Activated CD4-positive, alpha-beta T cell treated with anti-CD3 and anti-CD28 coated beads for 36 hours (primary cell): ENCODE measurements around the gene HARS1. TPM values are rescaled to one million over a fixed set of nuclear protein-coding genes. Genes with fewer than 3 reads are reported as not detected.
"Not testable (repeated sequence)": the region's sequence is repeated elsewhere in the genome, so short reads cannot be mapped to it uniquely, and the experiment has no call there.

ENCODE experiments used
- ATAC-seq: fragments of 200-7000 bp; cut with Tn5 transposase; one replicate; pipeline ENCODE4 v1.10.0; 2021; ENCODE audit warnings: mild to moderate bottlenecking, moderate library complexity
- CTCF ChIA-PET: fragments of 350-600 bp; sonication (Branson Sonifier 250); formaldehyde crosslinking; loops from one replicate; lab custom pipeline; 2021; ENCODE audit warnings: antibody characterized with exemption; lab: Charles Lee
- POLR2A ChIA-PET: fragments of 350-600 bp; sonication (Branson Sonifier 250); formaldehyde crosslinking; loops from one replicate; lab custom pipeline; 2021; ENCODE audit warnings: antibody characterized with exemption, inconsistent platforms; lab: Charles Lee
- DNase-seq: peaks from one replicate; pipeline ENCODE4 v3.0.0-alpha.2; 2020
- H3K27ac Mint-ChIP-seq: one replicate; pipeline ENCODE4 v1.8.0; 2021; ENCODE audit warnings: mixed read lengths
- H3K27me3 Mint-ChIP-seq: one replicate; pipeline ENCODE4 v1.8.0; 2021; ENCODE audit warnings: mixed read lengths
- H3K36me3 Mint-ChIP-seq: one replicate; pipeline ENCODE4 v1.8.0; 2021; ENCODE audit warnings: low read depth, mixed read lengths
- H3K4me1 Mint-ChIP-seq: one replicate; pipeline ENCODE4 v1.8.0; 2021; ENCODE audit warnings: mixed read lengths
- H3K4me3 Mint-ChIP-seq: one replicate; pipeline ENCODE4 v1.8.0; 2021; ENCODE audit warnings: mild to moderate bottlenecking, moderate library complexity, mixed read lengths
- H3K9me3 Mint-ChIP-seq: one replicate; pipeline ENCODE4 v1.8.0; 2021; ENCODE audit warnings: low read depth, mixed read lengths
- intact Hi-C, 2 experiments: fragments of 100-400 bp; cut with DNase I in 1 of 2; cut with micrococcal nuclease in 1 of 2; formaldehyde crosslinking; loops; one replicate each; pipeline versions ENCODE4 v1.14.2 to v1.15.1; 2022 to 2024; cut with DNase I, micrococcal nuclease
- total RNA-seq, 2 experiments: library from RNA; stranded (reverse); gene quantifications; one replicate each; pipeline ENCODE4 v1.2.3, GENCODE V29; 2021

HARS1 gene, protein sequence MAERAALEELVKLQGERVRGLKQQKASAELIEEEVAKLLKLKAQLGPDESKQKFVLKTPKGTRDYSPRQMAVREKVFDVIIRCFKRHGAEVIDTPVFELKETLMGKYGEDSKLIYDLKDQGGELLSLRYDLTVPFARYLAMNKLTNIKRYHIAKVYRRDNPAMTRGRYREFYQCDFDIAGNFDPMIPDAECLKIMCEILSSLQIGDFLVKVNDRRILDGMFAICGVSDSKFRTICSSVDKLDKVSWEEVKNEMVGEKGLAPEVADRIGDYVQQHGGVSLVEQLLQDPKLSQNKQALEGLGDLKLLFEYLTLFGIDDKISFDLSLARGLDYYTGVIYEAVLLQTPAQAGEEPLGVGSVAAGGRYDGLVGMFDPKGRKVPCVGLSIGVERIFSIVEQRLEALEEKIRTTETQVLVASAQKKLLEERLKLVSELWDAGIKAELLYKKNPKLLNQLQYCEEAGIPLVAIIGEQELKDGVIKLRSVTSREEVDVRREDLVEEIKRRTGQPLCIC
- 10 to 100 TPM; 83.3 to 91.0 TPM for total RNA-seq

DNA sequence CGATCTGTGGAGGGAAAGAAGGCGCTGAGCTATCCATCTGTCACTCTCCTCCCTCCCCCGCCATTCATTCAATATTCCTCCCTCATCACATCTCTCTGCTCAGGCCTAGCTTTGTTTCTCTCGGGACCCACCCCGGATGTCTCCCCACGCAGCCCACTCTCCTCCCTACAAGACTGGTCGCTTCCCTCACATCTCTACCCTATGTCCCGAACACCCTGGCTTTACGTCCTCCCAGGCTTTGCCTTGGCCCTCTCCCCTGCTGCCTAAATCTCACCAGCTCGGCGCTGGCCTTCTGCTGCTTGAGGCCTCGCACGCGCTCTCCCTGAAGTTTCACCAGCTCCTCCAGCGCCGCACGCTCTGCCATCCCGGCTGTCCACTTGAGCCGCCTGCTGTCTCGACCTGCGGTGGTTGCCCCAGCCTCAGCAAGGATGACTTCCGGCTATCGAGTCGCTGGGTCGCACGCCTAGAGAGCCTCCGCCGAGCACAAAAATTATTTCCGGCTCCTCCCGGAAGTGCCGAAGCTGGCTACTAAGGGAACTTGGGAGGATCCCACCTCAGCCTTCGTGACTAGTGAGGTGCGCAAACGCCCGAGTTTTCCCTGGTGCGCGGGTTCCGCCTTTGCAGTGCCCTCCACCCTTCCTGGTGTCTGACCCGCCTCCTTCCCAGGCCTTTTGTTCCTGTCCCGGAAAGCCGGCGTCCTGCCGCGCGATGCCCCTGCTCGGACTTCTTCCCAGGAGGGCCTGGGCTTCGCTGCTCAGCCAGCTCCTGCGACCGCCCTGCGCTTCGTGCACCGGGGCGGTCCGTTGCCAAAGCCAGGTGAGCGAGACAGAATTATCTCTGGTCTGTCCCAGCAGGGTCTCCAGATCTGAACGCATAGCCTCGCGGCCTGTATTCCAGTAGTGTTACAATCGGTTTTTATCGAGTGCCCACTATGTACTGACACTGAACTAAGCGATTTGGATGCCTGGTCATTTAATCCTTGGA is at the start of gene HARS1, which contains the start of gene HARS2:
Gene HARS1, minus strand, starts transcription at position 430 of the 984 bp plus-strand sequence. Its CDS starts 66 bp downstream, at position 364.
Gene HARS2, plus strand, starts transcription at position 515 of the 984 bp plus-strand sequence. Its CDS starts 194 bp downstream, at position 709.
- POLR2A ChIA-PET, result interaction anchor here (0.5 to 1.6 kb wide), 13 partner anchors 9 to 290 kb away, joined by 3 to 15 read pairs (median 3); partner anchors contain the start of genes DND1, IK, NDUFA2 and WDR55
- CTCF ChIA-PET, result interaction anchor here (0.7 to 1.6 kb wide), 7 partner anchors 9 to 328 kb away, joined by 4 to 11 read pairs (median 5); partner anchors contain the start of genes IK, NDUFA2, SLC35A4 and ZMAT2
- Mint-ChIP-seq H3K27me3 (no peaks in the 10 kb centered on the region), H3K27ac (peak within 1 kb of the TSS; percentile 98), H3K4me1 (peaks cover 41% of the 10 kb centered on the region), H3K9me3 (no peaks in the 10 kb centered on the region), H3K36me3 (peaks cover 49% of the 10 kb centered on the region), H3K4me3 (peak within 1 kb of the TSS; percentile 97)
- intact Hi-C loops, result loop anchor here (1.0 to 10.0 kb wide), 11 partner anchors 9 to 576 kb away; partner anchors contain the start of genes ANKHD1 (in 2 of the 2), IK (in 2 of the 2), NDUFA2 (in 2 of the 2) and TMCO6 (in 2 of the 2)
- peak; percentile 91 for DNase-seq
- ATAC-seq, result peak; percentile 95

DNA sequence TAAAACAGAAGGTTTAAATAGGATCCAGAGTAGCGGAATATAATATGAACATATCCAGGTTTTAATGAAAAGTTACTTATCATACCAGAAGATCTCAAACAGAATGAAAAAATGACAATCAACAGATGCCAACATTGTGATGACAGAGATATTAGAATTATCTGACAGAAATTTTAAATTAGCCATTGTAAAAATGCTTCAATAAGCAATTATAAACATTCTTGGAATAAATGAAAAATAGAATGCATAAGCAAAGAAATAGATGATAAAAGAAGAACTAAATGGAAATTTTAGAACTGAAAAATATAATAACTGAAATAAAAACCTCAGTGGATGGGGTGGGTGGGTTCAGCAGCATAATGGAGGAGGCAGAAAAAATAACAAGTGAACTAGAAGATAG is 46.3 kb upstream of the HARS1 start:
- Mint-ChIP-seq H3K4me1 (no peaks in the 10 kb centered on the region), H3K27ac (no peak overlapping the region), H3K36me3 (no peaks in the 10 kb centered on the region), H3K4me3 (no peak overlapping the region), H3K9me3 (peaks cover 12% of the 10 kb centered on the region), H3K27me3 (peaks cover 28% of the 10 kb centered on the region)
- DNase-seq (no peak), ATAC-seq (no peak)
- CTCF ChIA-PET, result no interaction called here
- POLR2A ChIA-PET, result no interaction called here
- intact Hi-C loops, result no loop called here

DNA sequence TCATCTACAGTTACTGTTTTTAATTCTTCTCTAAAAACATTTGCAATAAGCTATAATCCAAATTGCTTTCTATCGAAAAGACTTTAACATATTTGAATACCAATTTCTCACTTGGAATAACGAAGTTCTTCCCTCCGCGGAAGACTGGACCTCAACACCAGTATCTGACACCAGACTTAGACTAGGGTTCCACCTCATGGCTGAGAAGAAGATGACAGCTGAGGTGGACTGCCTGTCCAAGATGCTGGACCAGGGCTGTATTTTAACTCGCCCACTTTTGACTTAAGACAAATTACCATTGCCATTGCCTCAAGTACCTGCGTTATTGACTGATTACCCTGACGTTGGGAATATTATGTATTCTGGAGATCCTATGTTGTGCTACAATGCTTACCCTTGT is 43.2 kb upstream of the HARS1 start:
- CTCF ChIA-PET, result interaction anchor here (0.7 to 1.5 kb wide), 4 partner anchors 12 to 63 kb away, joined by 3 read pairs; no protein-coding TSS in a partner anchor
- peaks cover 26% of the 10 kb centered on the region for H3K27me3 Mint-ChIP-seq
- no peak overlapping the region for H3K4me3 Mint-ChIP-seq

DNA sequence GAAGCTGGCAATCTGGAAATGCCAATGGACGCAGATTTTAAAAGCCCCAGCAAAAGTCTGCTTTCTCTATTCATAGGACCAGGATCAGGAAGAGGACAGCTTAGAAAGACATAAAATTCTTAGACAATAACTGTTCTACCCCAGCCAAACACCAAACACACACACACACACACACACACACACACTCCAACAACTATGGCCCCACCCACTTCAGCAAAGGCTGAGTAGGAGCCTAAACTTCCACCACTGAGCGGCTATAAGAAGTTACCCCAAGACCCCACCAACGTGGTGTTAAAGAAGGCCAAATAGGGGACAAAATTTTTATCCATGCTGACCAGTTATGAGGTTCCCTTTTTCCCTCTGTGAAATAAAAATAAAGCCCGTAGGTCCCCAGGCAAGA is 41.9 kb upstream of the HARS1 start:
- no peak overlapping the region for H3K4me3 Mint-ChIP-seq
- ChIA-PET POLR2A (no interaction called here), CTCF (no interaction called here)
- no peak overlapping the region for H3K27ac Mint-ChIP-seq
- no peaks in the 10 kb centered on the region for H3K4me1 Mint-ChIP-seq
- intact Hi-C loops, result no loop called here
- peaks cover 7% of the 10 kb centered on the region for H3K9me3 Mint-ChIP-seq
- no peaks in the 10 kb centered on the region for H3K36me3 Mint-ChIP-seq
- DNase-seq (no peak), ATAC-seq (no peak)
- H3K27me3 Mint-ChIP-seq, result peaks cover 27% of the 10 kb centered on the region

More for the DNA sequence above, 43.2 kb upstream of the HARS1 start:
- POLR2A ChIA-PET, result no interaction called here
- no peak overlapping the region for H3K27ac Mint-ChIP-seq
- peaks cover 7% of the 10 kb centered on the region for H3K9me3 Mint-ChIP-seq
- no peaks in the 10 kb centered on the region for H3K4me1 Mint-ChIP-seq
- DNase-seq (no peak), ATAC-seq (no peak)
- intact Hi-C loops, result no loop called here
- H3K36me3 Mint-ChIP-seq, result no peaks in the 10 kb centered on the region

DNA sequence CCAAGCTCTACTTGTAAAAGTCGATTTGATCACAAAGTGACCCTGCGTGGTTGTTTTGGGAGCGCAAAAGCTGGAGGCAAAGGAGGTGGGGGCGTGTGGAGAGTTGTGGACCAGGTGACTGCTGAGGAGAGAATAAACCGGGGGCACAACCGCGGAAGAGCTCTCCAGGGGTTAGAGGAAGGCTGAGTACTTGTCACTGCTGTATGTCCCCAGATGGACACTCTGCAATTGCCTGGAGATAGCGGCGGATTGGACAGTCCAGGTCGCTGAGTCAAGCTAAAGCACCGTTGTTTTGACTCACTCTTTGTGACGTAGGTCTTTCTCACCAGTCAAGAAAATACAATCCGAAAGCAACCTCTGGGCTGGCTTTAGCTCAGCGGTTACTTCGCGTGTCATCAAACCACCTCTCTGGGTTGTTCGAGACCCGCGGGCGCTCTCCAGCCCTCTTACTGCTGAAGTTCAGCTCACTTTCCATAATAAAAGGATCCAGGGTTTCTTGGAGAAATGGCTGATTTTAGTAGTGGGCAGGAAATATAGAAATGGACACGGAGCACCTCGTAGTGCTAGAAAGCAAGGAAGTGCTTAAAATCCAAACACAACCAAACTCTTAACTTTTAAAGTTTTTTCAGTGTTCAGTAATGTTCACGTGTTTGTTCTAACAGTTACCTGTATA is 34.8 kb upstream of the HARS1 start:
- intact Hi-C loops, result loop anchor here (1.0 to 2.0 kb wide), 2 partner anchors 15 kb away; no protein-coding TSS in a partner anchor
- Mint-ChIP-seq H3K4me3 (peak overlapping the region; percentile 67), H3K27ac (peak overlapping the region; percentile 45), H3K36me3 (no peaks in the 10 kb centered on the region), H3K9me3 (no peaks in the 10 kb centered on the region), H3K27me3 (peaks cover 22% of the 10 kb centered on the region), H3K4me1 (peaks cover 11% of the 10 kb centered on the region)
- peak; percentile 87 for DNase-seq
- ChIA-PET CTCF (interaction anchor here (0.8 to 1.5 kb wide), 8 partner anchors 11 to 374 kb away, joined by 3 to 6 read pairs (median 3); partner anchors contain the start of gene ZMAT2), POLR2A (interaction anchor here (0.6 to 1.3 kb wide), 3 partner anchors 15 to 486 kb away, joined by 3 read pairs; partner anchors contain the start of genes IK and NDUFA2)
- ATAC-seq, result peak; percentile 94

DNA sequence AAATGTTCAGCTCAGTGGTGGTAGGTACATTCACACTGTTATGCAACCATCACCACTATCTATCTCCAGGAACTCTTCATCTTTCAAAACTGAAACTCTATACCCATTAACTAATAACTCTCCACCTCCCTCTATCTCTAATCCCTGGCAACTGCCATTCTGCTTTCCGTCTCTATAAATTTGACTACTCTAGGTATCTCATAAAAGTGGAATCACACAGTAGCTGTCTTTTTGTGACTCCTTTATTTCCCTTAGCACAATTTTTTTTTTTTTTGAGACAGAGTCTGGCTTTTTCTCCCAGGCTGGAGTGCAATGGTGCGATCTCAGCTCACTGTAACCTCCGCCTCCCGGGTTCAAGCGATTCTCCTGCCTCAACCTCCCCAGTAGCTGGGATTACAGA is 30.2 kb upstream of the HARS1 start:
- POLR2A ChIA-PET, ATAC-seq, H3K9me3 Mint-ChIP-seq, H3K36me3 Mint-ChIP-seq, H3K4me3 Mint-ChIP-seq, H3K27ac Mint-ChIP-seq, DNase-seq: not testable (repeated sequence)
- CTCF ChIA-PET, result interaction anchor here (0.9 to 1.6 kb wide), 6 partner anchors 11 to 363 kb away, joined by 3 to 9 read pairs (median 6); no protein-coding TSS in a partner anchor
- intact Hi-C loops, result loop anchor here in 1 of 2 experiments (2.0 to 5.0 kb wide), 2 partner anchors 359 to 479 kb away; no protein-coding TSS in a partner anchor
- Mint-ChIP-seq H3K27me3 (peaks cover 18% of the 10 kb centered on the region), H3K4me1 (peaks cover 12% of the 10 kb centered on the region)

DNA sequence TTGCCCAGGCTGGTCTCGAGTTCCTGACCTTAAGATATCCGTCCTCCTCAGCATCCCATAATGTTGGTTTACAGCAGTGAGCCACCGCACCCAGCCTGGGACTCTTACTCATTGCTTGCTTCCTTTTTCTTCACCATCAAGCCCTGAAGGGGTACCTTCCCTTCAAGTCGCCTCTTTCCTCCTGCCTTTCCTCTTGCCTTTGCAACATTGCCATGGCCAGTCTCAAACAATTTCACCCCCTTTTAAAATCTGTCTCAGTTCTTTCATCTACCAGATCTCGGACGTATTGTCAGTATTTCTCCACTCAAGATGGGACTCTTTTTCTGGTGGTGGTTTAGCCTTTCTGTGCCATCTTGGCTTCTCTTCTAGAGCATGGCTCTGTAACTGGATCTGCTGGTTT is 29.6 kb upstream of the HARS1 start:
- ChIA-PET POLR2A (interaction anchor here (0.7 kb wide), 1 partner anchor 74 kb away, joined by 3 read pairs; the partner anchor contains the start of genes IK and NDUFA2), CTCF (interaction anchor here (0.6 to 1.6 kb wide), 13 partner anchors 13 to 608 kb away, joined by 3 to 9 read pairs (median 3); partner anchors contain the start of genes EIF4EBP3 and HBEGF)
- H3K36me3 Mint-ChIP-seq, H3K4me3 Mint-ChIP-seq, H3K9me3 Mint-ChIP-seq, H3K27ac Mint-ChIP-seq, DNase-seq, H3K4me1 Mint-ChIP-seq, ATAC-seq: not testable (repeated sequence)
- peaks cover 14% of the 10 kb centered on the region for H3K27me3 Mint-ChIP-seq
- intact Hi-C loops, result loop anchor here (1.0 to 5.0 kb wide), 5 partner anchors 145 to 478 kb away; no protein-coding TSS in a partner anchor

DNA sequence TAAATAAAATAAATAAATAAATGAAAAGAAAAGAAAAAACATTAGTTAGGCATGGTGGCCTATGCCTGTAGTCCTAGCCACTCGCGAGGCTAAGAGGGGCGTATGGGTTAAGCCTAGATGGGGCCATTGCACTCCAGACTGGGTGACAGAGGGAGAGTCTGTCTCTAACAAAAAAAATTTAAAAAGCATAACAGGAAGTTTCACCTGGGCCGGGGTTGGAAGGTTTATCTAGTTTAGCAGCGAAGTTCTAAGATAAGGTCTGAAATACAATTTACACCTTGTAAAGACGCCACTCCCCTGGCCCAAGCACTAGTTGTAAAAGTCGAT is 27.1 kb upstream of the HARS1 start:
- peaks cover 4% of the 10 kb centered on the region for H3K4me1 Mint-ChIP-seq
- no peaks in the 10 kb centered on the region for H3K9me3 Mint-ChIP-seq
- H3K27ac Mint-ChIP-seq, result no peak overlapping the region
- no peak for ATAC-seq
- H3K4me3 Mint-ChIP-seq, result no peak overlapping the region
- intact Hi-C loops, result loop anchor here in 1 of 2 experiments (2.0 to 10.0 kb wide), 2 partner anchors 473 to 543 kb away; partner anchors contain the start of gene CYSTM1
- ChIA-PET POLR2A (no interaction called here), CTCF (interaction anchor here (0.6 to 1.0 kb wide), 2 partner anchors 344 to 346 kb away, joined by 3 to 4 read pairs; no protein-coding TSS in a partner anchor)
- DNase-seq, result no peak
- H3K36me3 Mint-ChIP-seq, result no peaks in the 10 kb centered on the region
- peaks cover 7% of the 10 kb centered on the region for H3K27me3 Mint-ChIP-seq

DNA sequence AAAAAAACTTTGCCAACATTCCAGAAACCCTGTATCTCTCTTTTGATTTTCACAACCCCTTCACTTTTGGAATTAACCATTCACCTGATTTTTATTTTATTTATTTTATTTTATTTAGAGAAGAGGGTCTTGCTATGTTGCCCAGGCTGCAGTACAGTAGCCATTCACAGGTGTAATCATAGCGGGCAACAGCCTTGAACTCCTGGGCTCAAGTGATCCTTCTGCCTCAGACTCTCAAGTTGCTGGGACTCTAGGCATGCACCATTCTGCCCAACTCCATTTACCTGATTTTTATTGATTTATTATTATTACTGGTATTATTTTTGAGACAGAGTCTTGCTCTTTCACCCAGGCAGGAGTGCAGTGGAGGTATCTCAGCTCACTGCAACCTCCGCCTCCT is 25.1 kb upstream of the HARS1 start:
- H3K4me1 Mint-ChIP-seq, result peaks cover 12% of the 10 kb centered on the region
- H3K9me3 Mint-ChIP-seq, DNase-seq, H3K27me3 Mint-ChIP-seq, H3K4me3 Mint-ChIP-seq, ATAC-seq, H3K36me3 Mint-ChIP-seq, POLR2A ChIA-PET, H3K27ac Mint-ChIP-seq: not testable (repeated sequence)
- intact Hi-C loops, result loop anchor here in 1 of 2 experiments (10.0 kb wide), 1 partner anchor 541 kb away; the partner anchor contains the start of gene CYSTM1
- CTCF ChIA-PET, result interaction anchor here (0.9 kb wide), 1 partner anchor 472 kb away, joined by 3 read pairs; no protein-coding TSS in a partner anchor
